ENCODE data around the gene HEMGN. TPM values are rescaled to one million over a fixed set of nuclear protein-coding genes. Genes with fewer than 3 reads are reported as not detected.
"Not testable (repeated sequence)": the region's sequence is repeated elsewhere in the genome, so short reads cannot be mapped to it uniquely, and the experiment has no call there.

The HEMGN gene
- total and polyA plus RNA-seq, 2 of the 8 experiments (the other 6 are each of a cell fraction or from before 2014, with no cell fraction given) = not detected

- DNase-seq (ENCODE audit: low read depth in 1 of 2, low spot score in 2 of 2); H2BK5ac ChIP-seq (ENCODE audit: low read depth, low read length); H3K4me1 ChIP-seq (replicated peaks in 1 of 4; ENCODE audit: control insufficient read depth in 3 of 4, insufficient read depth in 4 of 4, low read length in 3 of 4); POLR2A ChIA-PET (ENCODE audit: partially characterized antibody); H4K8ac ChIP-seq (ENCODE audit: extremely low read depth, insufficient read depth, low read length); H3K79me2 ChIP-seq (ENCODE audit: control insufficient read depth in 1 of 2, insufficient read depth in 2 of 2, low read length in 2 of 2); H3K23ac ChIP-seq (ENCODE audit: insufficient read length); H2AFZ ChIP-seq (ENCODE audit: low read length); H2BK20ac ChIP-seq (ENCODE audit: low read length); H3K4ac ChIP-seq (replicated peaks; ENCODE audit: insufficient read length, low read depth, low read length); H4K91ac ChIP-seq (replicated peaks; ENCODE audit: insufficient read length, low read length); H2AK5ac ChIP-seq (ENCODE audit: low read depth, low read length); FAIRE-seq; H3K4me3 ChIP-seq (ENCODE audit: extremely low read depth in 1 of 4, insufficient read depth in 2 of 4, low read depth in 3 of 4, low read length in 4 of 4); H2BK12ac ChIP-seq (ENCODE audit: low read depth, low read length); H4K20me1 ChIP-seq (replicated peaks in 1 of 2; ENCODE audit: control insufficient read depth in 1 of 2, insufficient read depth in 2 of 2, low read length in 2 of 2); H3K79me1 ChIP-seq (ENCODE audit: low read depth, low read length); H2BK15ac ChIP-seq (ENCODE audit: low read length); H4K5ac ChIP-seq (ENCODE audit: insufficient read length, low read depth, low read length); H3K14ac ChIP-seq (ENCODE audit: insufficient read length); H3K56ac ChIP-seq (replicated peaks; ENCODE audit: insufficient read length, low read depth, low read length); H3K9me3 ChIP-seq (ENCODE audit: insufficient read depth in 2 of 2, low read depth in 1 of 2, low read length in 1 of 2); H3K27me3 ChIP-seq (replicated peaks in 1 of 4; ENCODE audit: control insufficient read depth in 3 of 4, extremely low read depth in 1 of 4, insufficient read depth in 3 of 4, low read length in 3 of 4); H3K36me3 ChIP-seq (ENCODE audit: control insufficient read depth in 2 of 4, insufficient read depth in 4 of 4, low read length in 3 of 4); H3K4me2 ChIP-seq (ENCODE audit: insufficient read depth in 1 of 2, low read depth in 2 of 2, low read length in 2 of 2); H3K18ac ChIP-seq (ENCODE audit: extremely low read depth, low read length); H3K23me2 ChIP-seq (ENCODE audit: low read depth, low read length); H3K27ac ChIP-seq (ENCODE audit: low read depth, low read length); H3K9ac ChIP-seq (replicated peaks in 1 of 4; ENCODE audit: extremely low read depth in 1 of 4, low read depth in 3 of 4, low read length in 3 of 4); H2BK120ac ChIP-seq (replicated peaks; ENCODE audit: low read depth, low read length): not testable (repeated sequence)
- WGBS, 2 experiments (ENCODE audit: extremely low coverage in 1 of 2, insufficient coverage in 1 of 2, insufficient read length in 1 of 2, insufficient replicate concordance in 2 of 2, low coverage in 1 of 2, low lambda C conversion rate in 2 of 2, missing lambda C conversion rate in 1 of 2) = 87% methylated on average over 9 of the region's 9 CpGs; no CpG with 5 or more reads in 1 of the 2 experiments
- CTCF ChIA-PET (ENCODE audit: partially characterized antibody) = interaction anchor here (1.1 to 1.5 kb wide), 2 partner anchors 10 to 37 kb away, joined by 3 to 9 read pairs; no protein-coding TSS in a partner anchor
Measured at GRCh38 chr9:97960678-97961328, 22.8 kb upstream of the HEMGN start.
